Measurements from ENCODE around the gene PCDHGA1.
A peak's percentile ranks its signal among the peaks of the same experiment; 100 is the strongest.

PCDHGA1 gene

GRCh38 chr5:141319202-141319601 lies 11.1 kb upstream of the PCDHGA1 start:
- no peak for DNase-seq
- H3K36me3 ChIP-seq = peaks cover 39% of the 10 kb centered on the region
- H3K27ac ChIP-seq = no peak overlapping the region
- no peaks in the 10 kb centered on the region for H3K27me3 ChIP-seq (ENCODE audit: insufficient read depth, low read depth, severe bottlenecking)
- TF ChIP-seq CTCF (IDR thresholded peaks at IDR 0.05; ENCODE audit: low read depth, low read length) = no peak
- no peak overlapping the region for H3K4me3 ChIP-seq (ENCODE audit: low read depth, low read length)
- peaks cover 29% of the 10 kb centered on the region for H3K9me3 ChIP-seq (ENCODE audit: severe bottlenecking)

GRCh38 chr5:141319699-141320098 lies 10.6 kb upstream of the PCDHGA1 start:
- TF ChIP-seq CTCF (IDR thresholded peaks at IDR 0.05; ENCODE audit: low read depth, low read length) = no peak
- Histone ChIP-seq H3K9me3 (ENCODE audit: severe bottlenecking) (peaks cover 29% of the 10 kb centered on the region), H3K36me3 (peaks cover 39% of the 10 kb centered on the region), H3K27me3 (ENCODE audit: insufficient read depth, low read depth, severe bottlenecking) (no peaks in the 10 kb centered on the region), H3K4me3 (ENCODE audit: low read depth, low read length) (peak overlapping the region; percentile 100), H3K27ac (no peak overlapping the region; the same call in 1 of the 2 replicates)
- no peak for DNase-seq

- H3K36me3 ChIP-seq = peaks cover 39% of the 10 kb centered on the region
- DNase-seq = peak; percentile 92
- H3K4me3 ChIP-seq (ENCODE audit: low read depth, low read length) = peak within 1 kb of the TSS; percentile 100
- H3K27me3 ChIP-seq (ENCODE audit: insufficient read depth, low read depth, severe bottlenecking) = no peaks in the 10 kb centered on the region
- peaks cover 29% of the 10 kb centered on the region for H3K9me3 ChIP-seq (ENCODE audit: severe bottlenecking)
- peak within 1 kb of the TSS; percentile 94 for H3K27ac ChIP-seq
- peak; percentile 81 for TF ChIP-seq CTCF (IDR thresholded peaks at IDR 0.05; ENCODE audit: low read depth, low read length)
Measured at GRCh38 chr5:141320225-141321169, 9.8 kb upstream of the PCDHGA1 start, which contains the start of gene TAF7. Gene TAF7 (minus strand): TSS chr5:141320784. CDS start chr5:141320044, 740 bp downstream.

GRCh38 chr5:141322261-141322660 lies 8.1 kb upstream of the PCDHGA1 start:
- Histone ChIP-seq H3K4me3 (ENCODE audit: low read depth, low read length) (no peak overlapping the region), H3K9me3 (ENCODE audit: severe bottlenecking) (peaks cover 29% of the 10 kb centered on the region), H3K27me3 (ENCODE audit: insufficient read depth, low read depth, severe bottlenecking) (no peaks in the 10 kb centered on the region), H3K27ac (no peak overlapping the region), H3K36me3 (peaks cover 30% of the 10 kb centered on the region)
- no peak for DNase-seq
- TF ChIP-seq CTCF (IDR thresholded peaks at IDR 0.05; ENCODE audit: low read depth, low read length) = no peak

- no peaks in the 10 kb centered on the region for H3K27me3 ChIP-seq (ENCODE audit: insufficient read depth, low read depth, severe bottlenecking)
- peak; percentile 72 for DNase-seq
- H3K9me3 ChIP-seq (ENCODE audit: severe bottlenecking) = peaks cover 6% of the 10 kb centered on the region
- peak overlapping the region; percentile 52 for H3K4me3 ChIP-seq (ENCODE audit: low read depth, low read length)
- peak overlapping the region; percentile 54 for H3K27ac ChIP-seq
- TF ChIP-seq CTCF (IDR thresholded peaks at IDR 0.05; ENCODE audit: low read depth, low read length) = peak; percentile 46; the same call in 1 of the 2 replicates
- H3K36me3 ChIP-seq = no peaks in the 10 kb centered on the region
Measured at GRCh38 chr5:141326088-141326854, 4.0 kb upstream of the PCDHGA1 start.

Measured in WERI-Rb-1 (cell line).